GM12878 (cell line): ENCODE data around the gene TNFAIP8L2.

Experiments used
- ASH2L ChIP-seq: fragments of 300-600, 200-600 bp; sonication (generic); IDR thresholded peaks from 2 replicates; pipeline ENCODE4 v1.6.1; 2017; ENCODE audit warnings: low read depth, mild to moderate bottlenecking, borderline replicate concordance
- BRCA1 ChIP-seq: IDR thresholded peaks from 2 replicates; pipeline ENCODE4 v1.6.1; 2011; ENCODE audit warnings: low read depth, low read length, improper control_type of control experiment
- CREB1 ChIP-seq: IDR thresholded peaks from 2 replicates; pipeline ENCODE4 v1.6.1; 2012; ENCODE audit warnings: low read depth, mild to moderate bottlenecking, inconsistent platforms
- CTCF ChIP-seq, 3 experiments: IDR thresholded peaks in 2 of 3; conservative IDR thresholded peaks in 1 of 3; 2 replicates each; pipeline ENCODE4 v1.5.1; 2011; ENCODE audit warnings: low read depth in 3 of 3, low read length in 3 of 3, mild to moderate bottlenecking in 3 of 3, control low read depth in 2 of 3, moderate library complexity in 2 of 3, inconsistent platforms in 1 of 3, mixed read lengths in 1 of 3; ENCODE audit not compliant: control insufficient read depth in 2 of 3, insufficient read depth in 1 of 3; ENCODE audit errors: extremely low read depth in 1 of 3
- HDGF ChIP-seq: fragments of 450-650 bp; IDR thresholded peaks from 2 replicates; pipeline ENCODE4 v1.6.1; 2016; ENCODE audit warnings: antibody characterized with exemption
- IRF3 ChIP-seq: fragments of 450-650 bp; IDR thresholded peaks from 2 replicates; pipeline ENCODE4 v1.6.1; 2014; ENCODE audit warnings: mild to moderate bottlenecking
- IRF5 ChIP-seq: fragments of 450-650 bp; IDR thresholded peaks from 2 replicates; pipeline ENCODE4 v1.6.1; 2017; ENCODE audit warnings: borderline replicate concordance
- POLR2A ChIP-seq: IDR thresholded peaks from 2 replicates; pipeline ENCODE4 v1.6.1; 2011; ENCODE audit warnings: low read depth, mild to moderate bottlenecking, low read length
- RELA ChIP-seq: fragments of 450-650 bp; IDR thresholded peaks from 2 replicates; pipeline ENCODE4 v1.8.0; 2014; ENCODE audit warnings: borderline replicate concordance; ENCODE audit not compliant: partially characterized antibody
- SP1 ChIP-seq: IDR thresholded peaks from one replicate; pipeline ENCODE4 v1.6.1; 2011; ENCODE audit warnings: low read depth, low read length
- YY1 ChIP-seq: IDR thresholded peaks from 2 replicates; pipeline ENCODE4 v1.6.1; 2011; ENCODE audit warnings: low read depth, mild to moderate bottlenecking, low read length
- ZNF622 ChIP-seq: fragments of 450-650 bp; IDR thresholded peaks from 2 replicates; pipeline ENCODE4 v1.6.1; 2017; ENCODE audit warnings: mild to moderate bottlenecking, inconsistent platforms
- TF ChIP-seq, protein P1 (sequence below): IDR thresholded peaks from 2 replicates; pipeline ENCODE4 v1.6.1; 2011; ENCODE audit warnings: borderline replicate concordance, low read depth, mild to moderate bottlenecking, moderate library complexity, low read length; ENCODE audit not compliant: insufficient read depth, poor library complexity, severe bottlenecking
- TF ChIP-seq, protein P2 (sequence below): IDR thresholded peaks from 2 replicates; pipeline ENCODE4 v1.6.1; 2012; ENCODE audit warnings: low read depth, low read length, improper control_type of control experiment

DNA sequence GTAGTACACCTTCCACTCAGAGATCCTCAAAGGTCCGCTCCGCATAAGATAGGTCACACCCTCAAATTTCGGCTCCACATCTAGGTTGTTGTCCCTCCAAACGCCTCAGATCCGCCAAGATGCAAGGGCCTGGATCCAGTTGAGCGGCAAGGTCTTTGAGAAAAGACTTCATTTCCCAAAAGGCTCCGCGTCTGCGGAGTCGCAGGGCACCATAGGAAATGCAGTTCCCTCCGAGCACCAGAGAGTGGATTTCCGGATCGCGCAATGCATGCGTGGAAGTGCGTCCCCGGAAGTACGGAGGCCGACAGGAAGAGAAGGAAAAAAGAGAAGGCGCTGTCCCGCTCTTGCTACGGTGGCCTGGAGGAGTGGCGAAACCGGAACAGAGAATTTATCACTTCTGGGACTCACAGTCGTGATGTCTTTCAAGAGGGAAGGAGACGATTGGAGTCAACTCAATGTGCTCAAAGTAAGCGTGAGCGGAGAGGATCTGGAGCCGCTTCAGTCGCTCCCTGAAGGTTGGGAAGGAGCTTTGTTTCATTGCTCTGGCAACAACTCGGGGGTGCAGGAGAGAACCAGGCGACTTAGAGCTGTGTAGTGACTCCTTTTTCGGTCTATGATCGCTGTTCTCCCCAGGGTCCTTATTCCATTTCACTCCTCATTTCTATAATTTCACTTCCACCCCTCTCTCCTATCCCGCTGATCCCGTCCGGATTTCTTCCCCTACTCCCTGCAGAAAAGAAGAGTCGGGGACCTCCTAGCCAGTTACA, 9.5 kb downstream of the TNFAIP8L2 start, which contains the start of the genes LYSMD1 and SCNM1:
- TF ChIP-seq RELA (peak; percentile 87), POLR2A (peak; percentile 83), CTCF (IDR thresholded peaks at IDR 0.05 in 2 of 3, conservative IDR thresholded peaks at IDR 0.05 in 1 of 3; ENCODE audit: control insufficient read depth in 2 of 3, extremely low read depth in 1 of 3, insufficient read depth in 1 of 3, low read depth in 3 of 3, low read length in 3 of 3) (no peak), HDGF (no peak), IRF3 (0 out of 2 replicates have a peak, but pooled peaks have one; percentile 34), CREB1 (peak; percentile 92), BRCA1 (no peak), ZNF622 (no peak), SP1 (peak; percentile 79), IRF5 (no peak), YY1 (peak; percentile 86), ASH2L (no peak)
- TF ChIP-seq, protein P1, sequence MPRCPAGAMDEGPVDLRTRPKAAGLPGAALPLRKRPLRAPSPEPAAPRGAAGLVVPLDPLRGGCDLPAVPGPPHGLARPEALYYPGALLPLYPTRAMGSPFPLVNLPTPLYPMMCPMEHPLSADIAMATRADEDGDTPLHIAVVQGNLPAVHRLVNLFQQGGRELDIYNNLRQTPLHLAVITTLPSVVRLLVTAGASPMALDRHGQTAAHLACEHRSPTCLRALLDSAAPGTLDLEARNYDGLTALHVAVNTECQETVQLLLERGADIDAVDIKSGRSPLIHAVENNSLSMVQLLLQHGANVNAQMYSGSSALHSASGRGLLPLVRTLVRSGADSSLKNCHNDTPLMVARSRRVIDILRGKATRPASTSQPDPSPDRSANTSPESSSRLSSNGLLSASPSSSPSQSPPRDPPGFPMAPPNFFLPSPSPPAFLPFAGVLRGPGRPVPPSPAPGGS = no peak
- TF ChIP-seq, protein P2, sequence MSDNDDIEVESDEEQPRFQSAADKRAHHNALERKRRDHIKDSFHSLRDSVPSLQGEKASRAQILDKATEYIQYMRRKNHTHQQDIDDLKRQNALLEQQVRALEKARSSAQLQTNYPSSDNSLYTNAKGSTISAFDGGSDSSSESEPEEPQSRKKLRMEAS = no peak
